ENCODE results near the gene ZC3H18.

- TF ChIP-seq CTCF (IDR thresholded peaks at IDR 0.05), result no peak
- TF ChIP-seq POLR2AphosphoS5 (IDR thresholded peaks at IDR 0.05), result no peak
- no peak for TF ChIP-seq EP300 (IDR thresholded peaks at IDR 0.05)
Observed at GRCh38 chr16:88676502-88677242, 106.5 kb downstream of the ZC3H18 start.
